ENCODE results near the gene NYAP2.

NYAP2 gene

GRCh38 chr2:225429717-225430116, 30.2 kb downstream of the NYAP2 start:
- no peak for DNase-seq

- no peak for DNase-seq
These were observed 31.8 kb downstream of the NYAP2 start for GRCh38 chr2:225431105-225431863.

GRCh38 chr2:225434014-225434413, 34.5 kb downstream of the NYAP2 start:
- DNase-seq: no peak

- no peak for DNase-seq
These were observed 37.8 kb downstream of the NYAP2 start for GRCh38 chr2:225437319-225437718.

- DNase-seq: no peak
These were observed 38.7 kb downstream of the NYAP2 start for GRCh38 chr2:225438248-225438647.

GRCh38 chr2:225452677-225453076, 53.2 kb downstream of the NYAP2 start:
- DNase-seq: no peak

GRCh38 chr2:225454412-225454811, 54.9 kb downstream of the NYAP2 start:
- DNase-seq: no peak

GRCh38 chr2:225456619-225457260, 57.2 kb downstream of the NYAP2 start:
- no peak for DNase-seq

GRCh38 chr2:225457482-225457881, 58.0 kb downstream of the NYAP2 start:
- DNase-seq: no peak

- no peak for DNase-seq
These were observed 59.1 kb downstream of the NYAP2 start for GRCh38 chr2:225458431-225459117.

- DNase-seq: no peak
These were observed 62.9 kb downstream of the NYAP2 start for GRCh38 chr2:225462417-225462816.

GRCh38 chr2:225462945-225463344, 63.4 kb downstream of the NYAP2 start:
- no peak for DNase-seq

GRCh38 chr2:225463449-225463848, 63.9 kb downstream of the NYAP2 start:
- no peak for DNase-seq

GRCh38 chr2:225464346-225465025, 65.0 kb downstream of the NYAP2 start:
- no peak for DNase-seq

GRCh38 chr2:225465827-225466226, 66.3 kb downstream of the NYAP2 start:
- DNase-seq: no peak

- DNase-seq: no peak
These were observed 67.5 kb downstream of the NYAP2 start for GRCh38 chr2:225466891-225467604.

GRCh38 chr2:225468131-225468530, 68.6 kb downstream of the NYAP2 start:
- no peak for DNase-seq

GRCh38 chr2:225471039-225471438, 71.5 kb downstream of the NYAP2 start:
- no peak for DNase-seq

GRCh38 chr2:225471482-225471881, 72.0 kb downstream of the NYAP2 start:
- no peak for DNase-seq

GRCh38 chr2:225472161-225472560, 72.7 kb downstream of the NYAP2 start:
- DNase-seq: no peak

- no peak for DNase-seq
These were observed 79.9 kb downstream of the NYAP2 start for GRCh38 chr2:225479386-225479785.

GRCh38 chr2:225484751-225485150, 85.2 kb downstream of the NYAP2 start:
- DNase-seq: no peak

- no peak for DNase-seq
These were observed 86.7 kb downstream of the NYAP2 start for GRCh38 chr2:225486236-225486635.
